KMS-11 (cell line): ENCODE measurements around the gene SMC5.

ENCODE experiments used
- H2AFZ ChIP-seq: fragments of 200-600 bp; sonication (generic); 2 replicates; pipeline ENCODE4 v1.6.1; 2016; ENCODE audit warnings: antibody characterized with exemption, mixed run types, low read depth
- H3K27ac ChIP-seq: fragments of 200-600 bp; sonication (generic); 2 replicates; pipeline ENCODE4 v1.6.1; 2016; ENCODE audit warnings: mild to moderate bottlenecking, mixed run types
- H3K27me3 ChIP-seq: fragments of 200-600 bp; sonication (generic); 2 replicates; pipeline ENCODE4 v1.6.1; 2017; ENCODE audit warnings: mild to moderate bottlenecking, low read depth, mixed run types, moderate library complexity; ENCODE audit not compliant: insufficient read depth
- H3K36me3 ChIP-seq: fragments of 200-600 bp; sonication (generic); 2 replicates; pipeline ENCODE4 v1.6.1; 2017; ENCODE audit warnings: mild to moderate bottlenecking, mixed run types; ENCODE audit not compliant: insufficient read depth
- H3K4me1 ChIP-seq: fragments of 200-600 bp; sonication (generic); 2 replicates; pipeline ENCODE4 v1.6.1; 2016; ENCODE audit warnings: mild to moderate bottlenecking, low read depth, mixed run types; ENCODE audit not compliant: poor library complexity, severe bottlenecking
- H3K4me2 ChIP-seq: fragments of 200-600 bp; sonication (generic); 2 replicates; pipeline ENCODE4 v1.7.0; 2016; ENCODE audit warnings: mild to moderate bottlenecking, mixed run types
- H3K4me3 ChIP-seq: fragments of 200-600 bp; sonication (generic); IDR thresholded peaks from 2 replicates; pipeline ENCODE4 v1.6.1; 2017; ENCODE audit warnings: low read depth, low read length, mixed read lengths; ENCODE audit not compliant: insufficient read depth
- H3K79me2 ChIP-seq: fragments of 200-600 bp; sonication (generic); 2 replicates; pipeline ENCODE4 v1.6.1; 2016; ENCODE audit warnings: low read depth, mixed run types; ENCODE audit not compliant: insufficient read depth
- H3K9ac ChIP-seq: fragments of 200-600 bp; sonication (generic); 2 replicates; pipeline ENCODE4 v1.6.1; 2016; ENCODE audit warnings: mild to moderate bottlenecking, mixed run types
- H4K20me1 ChIP-seq: fragments of 200-600 bp; sonication (generic); 2 replicates; pipeline ENCODE4 v1.6.1; 2016; ENCODE audit warnings: mild to moderate bottlenecking, mixed run types; ENCODE audit not compliant: insufficient read depth
- CTCF ChIP-seq: fragments of 200-600 bp; sonication (generic); conservative IDR thresholded peaks from 2 replicates; pipeline ENCODE4 v1.6.1; 2017; ENCODE audit warnings: low read depth, mild to moderate bottlenecking, antibody characterized with exemption, low read length, moderate library complexity, mixed read lengths

SMC5 gene

GRCh38 chr9:70255486-70255885 is 3.3 kb upstream of the SMC5 start:
- no peaks in the 10 kb centered on the region for H3K27me3 ChIP-seq
- no peaks in the 10 kb centered on the region for H3K36me3 ChIP-seq
- H3K4me2 ChIP-seq, result no peak overlapping the region
- H3K4me1 ChIP-seq, result peaks cover 19% of the 10 kb centered on the region
- no peak overlapping the region for H3K27ac ChIP-seq
- no peak for TF ChIP-seq CTCF
- H3K79me2 ChIP-seq, result peaks cover 16% of the 10 kb centered on the region
- H3K9ac ChIP-seq, result no peak overlapping the region
- H4K20me1 ChIP-seq, result no peaks in the 10 kb centered on the region
- no peak overlapping the region for H2AFZ ChIP-seq
- no peak overlapping the region for H3K4me3 ChIP-seq

GRCh38 chr9:70256123-70256551 is 2.6 kb upstream of the SMC5 start:
- peaks cover 26% of the 10 kb centered on the region for H3K4me1 ChIP-seq
- peaks cover 23% of the 10 kb centered on the region for H3K79me2 ChIP-seq
- no peak overlapping the region for H3K27ac ChIP-seq
- no peak overlapping the region for H2AFZ ChIP-seq
- H3K36me3 ChIP-seq, result no peaks in the 10 kb centered on the region; the same call in 1 of the 2 replicates
- no peak overlapping the region for H3K4me3 ChIP-seq
- no peak for TF ChIP-seq CTCF
- H3K9ac ChIP-seq, result no peak overlapping the region
- no peaks in the 10 kb centered on the region for H4K20me1 ChIP-seq
- H3K27me3 ChIP-seq, result no peaks in the 10 kb centered on the region
- H3K4me2 ChIP-seq, result no peak overlapping the region

GRCh38 chr9:70257502-70257901 is 1.3 kb upstream of the SMC5 start:
- Histone ChIP-seq H3K4me2 (peak overlapping the region; percentile 91), H2AFZ (peak overlapping the region; percentile 85; the same call in 1 of the 2 replicates), H3K4me3 (no peak overlapping the region), H4K20me1 (no peaks in the 10 kb centered on the region), H3K36me3 (no peaks in the 10 kb centered on the region; the same call in 1 of the 2 replicates), H3K4me1 (peaks cover 26% of the 10 kb centered on the region), H3K79me2 (peaks cover 37% of the 10 kb centered on the region), H3K27me3 (no peaks in the 10 kb centered on the region), H3K27ac (peak overlapping the region; percentile 88; the same call in 1 of the 2 replicates), H3K9ac (peak overlapping the region; percentile 95; the same call in 1 of the 2 replicates)
- no peak for TF ChIP-seq CTCF

GRCh38 chr9:70257991-70258691 is 637 bp upstream of the SMC5 start:
- Histone ChIP-seq H3K27me3 (no peaks in the 10 kb centered on the region), H3K4me2 (peak overlapping the region; percentile 91), H3K9ac (peak overlapping the region; percentile 95), H3K4me1 (peaks cover 26% of the 10 kb centered on the region), H4K20me1 (no peaks in the 10 kb centered on the region), H3K27ac (peak overlapping the region; percentile 88), H3K79me2 (peaks cover 43% of the 10 kb centered on the region), H3K36me3 (no peaks in the 10 kb centered on the region; the same call in 1 of the 2 replicates), H3K4me3 (no peak overlapping the region), H2AFZ (peak overlapping the region; percentile 85)
- no peak for TF ChIP-seq CTCF
